Naive thymus-derived CD4-positive, alpha-beta T cell (primary cell): ENCODE data around the gene CFAP210. TPM values are rescaled to one million over a fixed set of nuclear protein-coding genes. Genes with fewer than 3 reads are reported as not detected.
"Not testable (repeated sequence)": the region's sequence is repeated elsewhere in the genome, so short reads cannot be mapped to it uniquely, and the experiment has no call there.

Experiments
- ATAC-seq: fragments of 150-1000 bp; cut with Tn5 transposase; 2 replicates; pipeline ENCODE4 v1.10.0; 2021; ENCODE audit warnings: mild to moderate bottlenecking, moderate library complexity
- CTCF ChIA-PET: fragments of 350-600 bp; sonication (Branson Sonifier 250); formaldehyde crosslinking; loops from one replicate; lab custom pipeline; 2021; ENCODE audit warnings: antibody characterized with exemption; lab: Charles Lee
- POLR2A ChIA-PET: fragments of 350-600 bp; sonication (Branson Sonifier 250); formaldehyde crosslinking; loops from one replicate; lab custom pipeline; 2021; ENCODE audit warnings: antibody characterized with exemption, inconsistent platforms; lab: Charles Lee
- DNase-seq, 9 donors: peaks; one replicate each; pipeline versions ENCODE4 v3.0.0 to v3.0.0-alpha.2; 2020 to 2022; ENCODE audit warnings: mixed read lengths in 1 of 9
- H3K27ac ChIP-seq: one replicate; pipeline ENCODE4 v1.7.0; 2013; ENCODE audit warnings: mild to moderate bottlenecking, low read depth, low read length, moderate library complexity
- H3K27me3 ChIP-seq, 2 donors: one replicate each; pipeline ENCODE4 v1.7.0; 2013; ENCODE audit warnings: low read length in 2 of 2, mild to moderate bottlenecking in 2 of 2, moderate library complexity in 2 of 2; ENCODE audit not compliant: control insufficient read depth in 2 of 2, insufficient read depth in 2 of 2
- H3K36me3 ChIP-seq, 3 experiments: 1 replicate in 2 of 3; 2 replicates in 1 of 3; pipeline ENCODE4 v1.7.0; 2013; ENCODE audit warnings: low read length in 3 of 3, mild to moderate bottlenecking in 3 of 3, moderate library complexity in 1 of 3; ENCODE audit not compliant: insufficient read depth in 3 of 3, control insufficient read depth in 2 of 3
- H3K4me1 ChIP-seq, 2 donors: one replicate each; pipeline ENCODE4 v1.7.0; 2013; ENCODE audit warnings: low read length in 2 of 2, mild to moderate bottlenecking in 2 of 2, moderate library complexity in 1 of 2; ENCODE audit not compliant: control insufficient read depth in 2 of 2, insufficient read depth in 2 of 2
- H3K4me3 ChIP-seq: 2 replicates; pipeline ENCODE4 v1.7.0; 2013; ENCODE audit warnings: mild to moderate bottlenecking, low read length
- H3K9me3 ChIP-seq, 3 experiments: 1 replicate in 2 of 3; 2 replicates in 1 of 3; pipeline ENCODE4 v1.7.0; 2013; ENCODE audit warnings: low read length in 3 of 3; ENCODE audit not compliant: control insufficient read depth in 2 of 3
- H3K27ac Mint-ChIP-seq, 9 donors: one replicate each; pipeline ENCODE4 v1.8.0; 2020 to 2022; ENCODE audit warnings: mixed read lengths in 9 of 9, mild to moderate bottlenecking in 8 of 9, moderate library complexity in 5 of 9, inconsistent platforms in 2 of 9
- H3K27me3 Mint-ChIP-seq, 5 donors: one replicate each; pipeline ENCODE4 v1.8.0; 2021 to 2022; ENCODE audit warnings: mixed read lengths in 5 of 5, mild to moderate bottlenecking in 1 of 5
- H3K36me3 Mint-ChIP-seq, 5 donors: one replicate each; pipeline ENCODE4 v1.8.0; 2020 to 2022; ENCODE audit warnings: mixed read lengths in 5 of 5, mild to moderate bottlenecking in 3 of 5, inconsistent platforms in 1 of 5
- H3K4me1 Mint-ChIP-seq, 7 donors: one replicate each; pipeline ENCODE4 v1.8.0; 2020 to 2022; ENCODE audit warnings: mixed read lengths in 7 of 7, mild to moderate bottlenecking in 3 of 7, inconsistent platforms in 1 of 7
- H3K4me3 Mint-ChIP-seq, 10 donors: one replicate each; pipeline ENCODE4 v1.8.0; 2020 to 2022; ENCODE audit warnings: mild to moderate bottlenecking in 10 of 10, mixed read lengths in 10 of 10, moderate library complexity in 6 of 10, inconsistent platforms in 2 of 10
- H3K9me3 Mint-ChIP-seq, 11 donors: one replicate each; pipeline ENCODE4 v1.8.0; 2020 to 2022; ENCODE audit warnings: mixed read lengths in 11 of 11, mild to moderate bottlenecking in 4 of 11, inconsistent platforms in 1 of 11, moderate library complexity in 1 of 11
- intact Hi-C, 2 donors: fragments of 100-400 bp; cut with micrococcal nuclease; formaldehyde crosslinking; loops; one replicate each; pipeline ENCODE4 v1.15.1; 2023
- polyA plus RNA-seq, 2 donors: library from polyadenylated mRNA; unstranded; fragments of 300-500 nt; fragmentation: Illumina TruSeq; gene quantifications; one replicate each; pipeline ENCODE4 v1.2.3, GENCODE V29; 2021
- total RNA-seq, 6 experiments: library from RNA in 5 of 6; stranded (reverse) in 5 of 6; gene quantifications; 1 replicate in 5 of 6; 2 replicates in 1 of 6; pipeline ENCODE4 v1.2.3 and lab custom pipeline; 2021 to 2026

The CFAP210 gene
- total and polyA plus RNA-seq, 7 experiments from 2014 or later: 1.0 to 3.6 TPM; not detected in 5

DNA sequence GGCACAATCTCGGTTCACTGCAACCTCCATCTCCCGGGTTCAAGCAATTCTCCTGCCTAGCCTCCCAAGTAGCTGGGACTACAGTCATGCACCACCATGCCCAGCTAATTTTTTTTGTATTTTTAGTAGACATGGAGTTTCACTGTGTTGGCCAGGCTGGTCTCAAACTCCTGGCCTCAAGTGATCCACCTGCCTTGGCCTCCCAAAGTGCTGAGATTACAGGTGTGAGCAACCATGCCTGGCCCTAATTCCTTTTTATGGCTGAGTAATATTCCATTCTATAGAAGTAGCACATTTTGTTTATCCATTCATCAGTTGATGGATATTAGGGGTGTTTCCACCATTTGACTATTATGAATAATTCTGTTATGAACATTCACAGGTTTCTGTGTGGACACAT, 9.5 kb downstream of the CFAP210 start:
- H3K27me3 ChIP-seq, H3K36me3 Mint-ChIP-seq, H3K27ac ChIP-seq, H3K9me3 ChIP-seq, H3K4me3 Mint-ChIP-seq, POLR2A ChIA-PET, H3K4me3 ChIP-seq, DNase-seq, H3K27me3 Mint-ChIP-seq, ATAC-seq, H3K36me3 ChIP-seq, H3K27ac Mint-ChIP-seq, H3K4me1 Mint-ChIP-seq: not testable (repeated sequence)
- peaks cover 0 to 17% (median 5%) of the 10 kb centered on the region in 11 donors for H3K9me3 Mint-ChIP-seq
- intact Hi-C loops: loop anchor here in 1 of 2 donors (5.0 kb wide), 1 partner anchor 202 kb away; no protein-coding TSS in a partner anchor
- peaks cover 0 to 17% of the 10 kb centered on the region in 2 donors for H3K4me1 ChIP-seq
- CTCF ChIA-PET: interaction anchor here (0.6 kb wide), 1 partner anchor 1402 kb away, joined by 3 read pairs; no protein-coding TSS in a partner anchor

- Histone ChIP-seq H3K4me1 (peaks cover 0 to 17% of the 10 kb centered on the region in 2 donors), H3K4me3 (no peak overlapping the region), H3K36me3 (no peaks in the 10 kb centered on the region), H3K27ac (no peak overlapping the region), H3K9me3 (no peaks in the 10 kb centered on the region), H3K27me3 (no peaks in the 10 kb centered on the region)
- intact Hi-C loops: loop anchor here in 1 of 2 donors (5.0 kb wide), 1 partner anchor 202 kb away; no protein-coding TSS in a partner anchor
- Mint-ChIP-seq H3K4me1 (peaks cover 0 to 6% (median 0%) of the 10 kb centered on the region in 7 donors), H3K9me3 (peaks cover 0 to 16% (median 5%) of the 10 kb centered on the region in 11 donors), H3K27me3 (peaks cover 0 to 7% (median 7%) of the 10 kb centered on the region in 5 donors), H3K27ac (no peak overlapping the region), H3K36me3 (peaks cover 0 to 8% (median 4%) of the 10 kb centered on the region in 5 donors), H3K4me3 (no peak overlapping the region)
- ATAC-seq (no peak), DNase-seq (no peak)
- POLR2A ChIA-PET: no interaction called here
- CTCF ChIA-PET: no interaction called here
Measured at GRCh38 chr2:169684135-169684565, 10.1 kb downstream of the CFAP210 start.

GRCh38 chr2:169683425-169684134, 10.6 kb downstream of the CFAP210 start:
- H3K4me1 Mint-ChIP-seq: peaks cover 0 to 6% (median 0%) of the 10 kb centered on the region in 7 donors
- H3K9me3 ChIP-seq: no peaks in the 10 kb centered on the region
- ATAC-seq: peak; percentile 28
- CTCF ChIA-PET: interaction anchor here (0.6 kb wide), 1 partner anchor 40 kb away, joined by 3 read pairs; no protein-coding TSS in a partner anchor
- peaks cover 0 to 4% (median 2%) of the 10 kb centered on the region in 5 donors for H3K36me3 Mint-ChIP-seq
- no peaks in the 10 kb centered on the region for H3K36me3 ChIP-seq
- peaks cover 0 to 7% (median 4%) of the 10 kb centered on the region in 5 donors for H3K27me3 Mint-ChIP-seq
- H3K4me3 Mint-ChIP-seq: no peak overlapping the region
- H3K27ac ChIP-seq: no peak overlapping the region
- no peak for DNase-seq
- intact Hi-C loops: loop anchor here in 1 of 2 donors (5.0 kb wide), 1 partner anchor 201 kb away; no protein-coding TSS in a partner anchor
- no peaks in the 10 kb centered on the region for H3K27me3 ChIP-seq
- peaks cover 0 to 17% of the 10 kb centered on the region in 2 donors for H3K4me1 ChIP-seq
- H3K9me3 Mint-ChIP-seq: peaks cover 0 to 13% (median 2%) of the 10 kb centered on the region in 11 donors
- H3K4me3 ChIP-seq: no peak overlapping the region
- POLR2A ChIA-PET: no interaction called here
- no peak overlapping the region for H3K27ac Mint-ChIP-seq

- CTCF ChIA-PET: interaction anchor here (0.6 kb wide), 1 partner anchor 39 kb away, joined by 3 read pairs; no protein-coding TSS in a partner anchor
- no peak overlapping the region for H3K27ac Mint-ChIP-seq
- Histone ChIP-seq H3K27me3 (no peaks in the 10 kb centered on the region), H3K27ac (no peak overlapping the region), H3K36me3 (no peaks in the 10 kb centered on the region), H3K4me1 (peaks cover 0 to 17% of the 10 kb centered on the region in 2 donors), H3K4me3 (no peak overlapping the region), H3K9me3 (no peaks in the 10 kb centered on the region)
- DNase-seq (no peak), ATAC-seq (peak; percentile 45)
- intact Hi-C loops: loop anchor here in 1 of 2 donors (5.0 kb wide), 1 partner anchor 201 kb away; no protein-coding TSS in a partner anchor
- peaks cover 0 to 7% (median 3%) of the 10 kb centered on the region in 5 donors for H3K27me3 Mint-ChIP-seq
- POLR2A ChIA-PET: no interaction called here
- H3K4me3 Mint-ChIP-seq: no peak overlapping the region
- peaks cover 0 to 6% (median 0%) of the 10 kb centered on the region in 7 donors for H3K4me1 Mint-ChIP-seq
- H3K36me3 Mint-ChIP-seq: peaks cover 0 to 2% (median 0%) of the 10 kb centered on the region in 5 donors
- H3K9me3 Mint-ChIP-seq: peaks cover 0 to 9% (median 0%) of the 10 kb centered on the region in 11 donors
Measured at GRCh38 chr2:169683054-169683424, 11.2 kb downstream of the CFAP210 start.

- Histone ChIP-seq H3K27me3 (no peaks in the 10 kb centered on the region), H3K36me3 (no peaks in the 10 kb centered on the region), H3K4me1 (no peaks in the 10 kb centered on the region), H3K27ac (no peak overlapping the region), H3K4me3 (no peak overlapping the region), H3K9me3 (no peaks in the 10 kb centered on the region)
- no peak for ATAC-seq
- Mint-ChIP-seq H3K4me1 (no peaks in the 10 kb centered on the region), H3K27ac (no peak overlapping the region), H3K36me3 (peaks cover 0 to 2% (median 0%) of the 10 kb centered on the region in 5 donors), H3K9me3 (peaks cover 0 to 9% (median 0%) of the 10 kb centered on the region in 11 donors), H3K4me3 (no peak overlapping the region), H3K27me3 (peaks cover 8 to 30% (median 11%) of the 10 kb centered on the region in 5 donors)
- intact Hi-C loops: no loop called here
- DNase-seq: no peak
- ChIA-PET POLR2A (no interaction called here), CTCF (no interaction called here)
Measured at GRCh38 chr2:169676850-169677249, 17.4 kb downstream of the CFAP210 start.

DNA sequence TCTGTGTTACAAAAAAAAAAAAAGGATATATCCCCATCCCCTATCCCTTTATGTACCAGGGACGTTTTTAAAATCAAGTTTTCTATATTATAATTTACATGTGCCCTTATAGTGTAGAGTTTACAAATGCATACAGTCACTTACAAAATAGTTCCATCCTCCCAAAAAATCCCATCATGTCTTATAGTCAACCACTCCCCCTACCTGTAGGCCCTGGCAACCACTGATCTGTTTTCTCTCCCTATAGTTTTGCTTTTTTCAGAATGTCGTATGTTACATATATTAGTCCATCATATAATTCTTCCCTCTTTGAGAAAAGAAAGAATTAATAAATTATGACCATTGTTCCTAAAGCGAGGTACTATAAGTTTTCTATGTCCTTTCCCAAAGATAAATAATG, 17.8 kb downstream of the CFAP210 start:
- no peak for ATAC-seq
- Histone ChIP-seq H3K4me1 (no peaks in the 10 kb centered on the region), H3K4me3 (no peak overlapping the region), H3K27me3 (no peaks in the 10 kb centered on the region), H3K27ac (no peak overlapping the region), H3K36me3 (no peaks in the 10 kb centered on the region), H3K9me3 (no peaks in the 10 kb centered on the region)
- Mint-ChIP-seq H3K27me3 (peaks cover 8 to 27% (median 11%) of the 10 kb centered on the region in 5 donors), H3K27ac (no peak overlapping the region), H3K9me3 (peaks cover 0 to 9% (median 0%) of the 10 kb centered on the region in 11 donors), H3K36me3 (peaks cover 0 to 2% (median 0%) of the 10 kb centered on the region in 5 donors), H3K4me3 (no peak overlapping the region), H3K4me1 (no peaks in the 10 kb centered on the region)
- no peak for DNase-seq
- ChIA-PET POLR2A (no interaction called here), CTCF (no interaction called here)
- intact Hi-C loops: no loop called here
